GM12878 (cell line): ENCODE data around the gene DCC. TPM values are rescaled to one million over a fixed set of nuclear protein-coding genes. Genes with fewer than 3 reads are reported as not detected.

Source experiments
- ATAC-seq: fragments of 200-7000 bp; cut with Tn5 transposase; 3 replicates; pipeline ENCODE4 v1.9.1; 2020; ENCODE audit warnings: mild to moderate bottlenecking, moderate library complexity
- BruUV-seq: library from RNA; stranded (reverse); fragments of 400-500 nt; replicated peaks from 2 replicates; lab custom pipeline; 2021; lab: Mats Ljungman, UMichigan
- CTCF ChIA-PET: fragments of 300-600 bp; sonication (Branson Sonifier 250); formaldehyde crosslinking; extraction: SDS; loops from one replicate; lab custom pipeline; 2021; ENCODE audit warnings: inconsistent platforms; lab: Yijun Ruan, JAX
- POLR2A ChIA-PET: fragments of 350-600 bp; formaldehyde crosslinking; extraction: SDS; loops from one replicate; lab custom pipeline; 2021; ENCODE audit warnings: inconsistent platforms; lab: Charles Lee
- RAD21 ChIA-PET: fragments of 300-600 bp; sonication (Branson Sonifier 250); formaldehyde crosslinking; loops from one replicate; lab custom pipeline; 2023; ENCODE audit warnings: antibody characterized with exemption; ENCODE audit not compliant: unreplicated experiment; lab: Charles Lee
- SMC1A ChIA-PET: fragments of 300-600 bp; sonication (Branson Sonifier 250); formaldehyde crosslinking; loops from one replicate; lab custom pipeline; 2023; ENCODE audit not compliant: unreplicated experiment, uncharacterized antibody; lab: Charles Lee
- DNase-seq: peaks from one replicate; pipeline ENCODE4 v3.0.0-alpha.2; 2011; ENCODE audit warnings: low read depth, low spot score
- FAIRE-seq: peaks from 3 replicates; lab custom pipeline; 2011; peaks lifted over from hg19 to GRCh38; lab: Jason Lieb, UNC
- H2AFZ ChIP-seq: 2 replicates; pipeline ENCODE4 v1.6.0; 2011; ENCODE audit warnings: low read depth, low read length, control low read depth; ENCODE audit not compliant: control insufficient read depth
- H3K27ac ChIP-seq: 2 replicates; pipeline ENCODE4 v1.5.1; 2011; ENCODE audit warnings: control low read depth; ENCODE audit not compliant: control insufficient read depth, insufficient read depth
- H3K27me3 ChIP-seq, 2 experiments: replicated peaks in 1 of 2; 2 replicates each; pipeline versions ENCODE4 v1.6.0 to v1.6.1; 2011; ENCODE audit warnings: low read length in 1 of 2; ENCODE audit not compliant: control insufficient read depth in 2 of 2, insufficient read depth in 2 of 2
- H3K36me3 ChIP-seq, 2 experiments: 2 replicates each; pipeline ENCODE4 v1.5.1; 2011; ENCODE audit warnings: low read length in 1 of 2; ENCODE audit not compliant: control insufficient read depth in 2 of 2, insufficient read depth in 2 of 2
- H3K4me1 ChIP-seq: 2 replicates; pipeline ENCODE4 v1.6.1; 2011; ENCODE audit warnings: mild to moderate bottlenecking, low read length, moderate library complexity, mixed read lengths; ENCODE audit not compliant: control insufficient read depth, insufficient read depth
- H3K4me2 ChIP-seq: 2 replicates; pipeline ENCODE4 v1.6.0; 2011; ENCODE audit warnings: control low read depth; ENCODE audit not compliant: control insufficient read depth, insufficient read depth
- H3K4me3 ChIP-seq: fragments of 200-600 bp; sonication (generic); 2 replicates; pipeline ENCODE4 v1.5.1; 2016
- H3K79me2 ChIP-seq: 2 replicates; pipeline ENCODE4 v1.6.0; 2011; ENCODE audit warnings: low read length; ENCODE audit not compliant: control insufficient read depth, insufficient read depth
- H3K9ac ChIP-seq: 2 replicates; pipeline ENCODE4 v1.8.0; 2011; ENCODE audit warnings: low read length, control low read depth, mixed read lengths; ENCODE audit not compliant: control insufficient read depth, insufficient read depth
- H3K9me3 ChIP-seq: replicated peaks from 3 replicates; pipeline ENCODE4 v1.5.1; 2011; ENCODE audit warnings: mild to moderate bottlenecking, low read length; ENCODE audit not compliant: control insufficient read depth, insufficient read depth
- H4K20me1 ChIP-seq: 2 replicates; pipeline ENCODE4 v1.6.0; 2011; ENCODE audit not compliant: control insufficient read depth, insufficient read depth
- BACH1 ChIP-seq: fragments of 450-650 bp; IDR thresholded peaks from 2 replicates; pipeline ENCODE4 v1.6.1; 2017; ENCODE audit warnings: mild to moderate bottlenecking, borderline replicate concordance
- CHD2 ChIP-seq: IDR thresholded peaks from 2 replicates; pipeline ENCODE4 v1.6.1; 2011; ENCODE audit warnings: low read depth, low read length, improper control_type of control experiment, borderline replicate concordance
- CREM ChIP-seq: IDR thresholded peaks from 2 replicates; pipeline ENCODE4 v1.6.1; 2014; ENCODE audit warnings: antibody characterized with exemption, low read depth
- EP300 ChIP-seq, 2 experiments: fragments of 150-350 bp in 1 of 2; IDR thresholded peaks; 2 replicates each; pipeline ENCODE4 v1.6.1; 2011 to 2012; ENCODE audit warnings: low read depth in 2 of 2, low read length in 2 of 2, borderline replicate concordance in 1 of 2, improper control_type of control experiment in 1 of 2, inconsistent platforms in 1 of 2; ENCODE audit not compliant: control insufficient read depth in 1 of 2
- EZH2 ChIP-seq: IDR thresholded peaks from 2 replicates; pipeline ENCODE4 v1.6.1; 2012; ENCODE audit warnings: low read depth, mild to moderate bottlenecking, control low read depth, inconsistent platforms, low read length, borderline replicate concordance; ENCODE audit not compliant: control insufficient read depth
- FOXK2 ChIP-seq: fragments of 450-650 bp; IDR thresholded peaks from 2 replicates; pipeline ENCODE4 v1.6.1; 2017; ENCODE audit warnings: mild to moderate bottlenecking, moderate library complexity
- HSF1 ChIP-seq: fragments of 150-350 bp; IDR thresholded peaks from 2 replicates; pipeline ENCODE4 v1.6.1; 2014; ENCODE audit warnings: mild to moderate bottlenecking, low read depth, low read length
- MEF2B ChIP-seq: fragments of 450-650 bp; IDR thresholded peaks from 2 replicates; pipeline ENCODE4 v1.6.1; 2018; ENCODE audit warnings: mild to moderate bottlenecking, moderate library complexity; ENCODE audit not compliant: partially characterized antibody, poor library complexity, severe bottlenecking
- MYC ChIP-seq: IDR thresholded peaks from 2 replicates; pipeline ENCODE4 v1.6.1; 2011; ENCODE audit warnings: mild to moderate bottlenecking, low read length, moderate library complexity, inconsistent platforms; ENCODE audit not compliant: insufficient read depth, insufficient replicate concordance, insufficient read length, severe bottlenecking
- NR2F1 ChIP-seq: fragments of 450-650 bp; conservative IDR thresholded peaks from 2 replicates; pipeline ENCODE4 v1.6.1; 2017; ENCODE audit warnings: mild to moderate bottlenecking
- RELA ChIP-seq: fragments of 450-650 bp; IDR thresholded peaks from 2 replicates; pipeline ENCODE4 v1.8.0; 2014; ENCODE audit warnings: borderline replicate concordance; ENCODE audit not compliant: partially characterized antibody
- REST ChIP-seq: IDR thresholded peaks from 2 replicates; pipeline ENCODE4 v1.6.1; 2012; ENCODE audit warnings: mild to moderate bottlenecking, low read depth, low read length
- SMC3 ChIP-seq: IDR thresholded peaks from 2 replicates; pipeline ENCODE4 v1.6.1; 2011; ENCODE audit warnings: low read length, improper control_type of control experiment, borderline replicate concordance
- SP1 ChIP-seq: IDR thresholded peaks from one replicate; pipeline ENCODE4 v1.6.1; 2011; ENCODE audit warnings: low read depth, low read length
- ZBED1 ChIP-seq: IDR thresholded peaks from 2 replicates; pipeline ENCODE4 v1.6.1; 2016; ENCODE audit warnings: borderline replicate concordance
- ZNF274 ChIP-seq: IDR thresholded peaks from one replicate; pipeline ENCODE4 v1.8.0; 2011; ENCODE audit not compliant: insufficient read length, insufficient read depth
- ZZZ3 ChIP-seq: IDR thresholded peaks from 2 replicates; pipeline ENCODE4 v1.6.1; 2011; ENCODE audit warnings: low read depth; ENCODE audit not compliant: control insufficient read depth, insufficient read length
- WGBS: methylation state at CpG from one replicate; pipeline ENCODE4 v1.1.6; 2016; ENCODE audit warnings: low lambda C conversion rate; ENCODE audit not compliant: insufficient replicate concordance, insufficient coverage; ENCODE audit errors: missing lambda C conversion rate; 5-methylcytosine and 5-hydroxymethylcytosine counted together
- in situ Hi-C: fragments of 300-500 bp; cut with MboI; formaldehyde crosslinking; loops from 9 replicates; pipeline ENCODE4 v1.14.3; 2018; ENCODE audit warnings: mixed read lengths
- intact Hi-C: fragments of 100-400 bp; cut with micrococcal nuclease; formaldehyde crosslinking; loops from one replicate; pipeline ENCODE4 v1.14.2; 2022; ENCODE audit not compliant: unreplicated experiment
- polyA plus RNA-seq, 11 experiments: library from polyadenylated mRNA; depleted of rRNA in 4 of 11; unstranded in 6 of 11; stranded (reverse) in 5 of 11; fragments of >200 nt; fragmentation: Nextera tagmentation in 4 of 11; fragmentation: Illumina TruSeq in 1 of 11; extraction: Ambion mirVana in 4 of 11; extraction: Trizol in 1 of 11; gene quantifications; 1 replicate in 1 of 11; 2 replicates in 10 of 11; pipeline versions ENCODE4 v1.2.1 to v1.2.3, GENCODE V29; 2011 to 2016; ENCODE audit warnings: inconsistent platforms in 2 of 11, missing spikeins in 2 of 11, low read depth in 1 of 11
- total RNA-seq, 4 experiments: library from RNA; depleted of rRNA in 3 of 4; stranded (reverse); fragments of >200 nt in 3 of 4; fragmentation: Illumina TruSeq in 1 of 4; extraction: Trizol in 1 of 4; gene quantifications; 2 replicates each; pipeline versions ENCODE4 v1.2.1 to v1.2.3, GENCODE V29; 2013 to 2021

DCC gene
- total and polyA plus RNA-seq, 10 of the 15 experiments (the other 5 are each of a cell fraction or from before 2014, with no cell fraction given): 0.01 TPM; not detected in 9

GRCh38 chr18:53408271-53408670 lies 1068.3 kb downstream of the DCC start (continued):
- TF ChIP-seq HSF1 (no peak), SMC3 (no peak), CHD2 (no peak), RELA (no peak), FOXK2 (no peak), BACH1 (no peak)

- H2AFZ ChIP-seq: no peak overlapping the region
- H3K4me1 ChIP-seq: no peaks in the 10 kb centered on the region
- BruUV-seq: no TSS peak
- no peaks in the 10 kb centered on the region for H3K9me3 ChIP-seq
- no peak overlapping the region for H3K9ac ChIP-seq
- no peak overlapping the region for H3K4me2 ChIP-seq
- H3K36me3 ChIP-seq: no peaks in the 10 kb centered on the region
- H3K4me3 ChIP-seq: no peak overlapping the region
- no peak overlapping the region for H3K27ac ChIP-seq
- ATAC-seq: no peak
- no peaks in the 10 kb centered on the region for H4K20me1 ChIP-seq
- WGBS: 0% methylated on average over 3 of the region's 3 CpGs
- DNase-seq: no peak
- in situ Hi-C loops (no loop called here), intact Hi-C loops (no loop called here)
- ChIA-PET POLR2A (no interaction called here), RAD21 (no interaction called here), SMC1A (interaction anchor here (0.9 kb wide), 1 partner anchor 9 kb away, joined by 3 read pairs; no protein-coding TSS in a partner anchor), CTCF (no interaction called here)
- no peaks in the 10 kb centered on the region for H3K27me3 ChIP-seq
- FAIRE-seq: no peak
- H3K79me2 ChIP-seq: no peaks in the 10 kb centered on the region
- no peak for TF ChIP-seq EP300 (IDR thresholded peaks at IDR 0.05; ENCODE audit: borderline replicate concordance in 1 of 2, control insufficient read depth in 1 of 2, low read depth in 2 of 2, low read length in 2 of 2)
- no peak for TF ChIP-seq MEF2B
- TF ChIP-seq ZNF274: no peak
- TF ChIP-seq SP1: no peak
- no peak for TF ChIP-seq CREM
- TF ChIP-seq ZZZ3: no peak
- no peak for TF ChIP-seq HSF1
- TF ChIP-seq ZBED1: no peak
- no peak for TF ChIP-seq REST
- TF ChIP-seq MYC: no peak
- no peak for TF ChIP-seq SMC3
- no peak for TF ChIP-seq EZH2
- TF ChIP-seq NR2F1: no peak
Measured at GRCh38 chr18:53411511-53411910, 1071.5 kb downstream of the DCC start.
